ENCODE measurements around the gene NAP1L4.
"Not testable (repeated sequence)": the region's sequence is repeated elsewhere in the genome, so short reads cannot be mapped to it uniquely, and the experiment has no call there.

NAP1L4 gene

DNA sequence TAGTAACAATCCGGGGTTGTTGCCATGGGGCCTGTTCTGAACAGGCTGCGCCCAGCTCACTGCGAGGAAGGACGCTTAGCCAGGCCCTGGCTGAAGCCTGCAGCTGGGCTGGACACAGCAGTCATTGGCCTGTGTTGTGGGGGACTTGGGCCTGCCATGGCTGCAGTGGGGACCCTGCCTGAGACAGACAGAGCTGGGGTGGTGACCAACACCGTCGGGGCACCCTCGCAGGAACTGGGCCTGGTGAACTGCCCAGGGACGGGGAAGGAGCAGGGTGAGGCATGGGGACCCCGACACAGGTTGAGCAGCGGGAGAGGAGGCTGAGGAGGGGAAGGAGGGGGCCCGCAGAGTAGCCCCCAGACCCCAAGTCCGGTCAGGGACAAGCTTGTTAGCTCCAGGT, 71.8 kb downstream of the NAP1L4 start:
- DNase-seq: no peak

DNA sequence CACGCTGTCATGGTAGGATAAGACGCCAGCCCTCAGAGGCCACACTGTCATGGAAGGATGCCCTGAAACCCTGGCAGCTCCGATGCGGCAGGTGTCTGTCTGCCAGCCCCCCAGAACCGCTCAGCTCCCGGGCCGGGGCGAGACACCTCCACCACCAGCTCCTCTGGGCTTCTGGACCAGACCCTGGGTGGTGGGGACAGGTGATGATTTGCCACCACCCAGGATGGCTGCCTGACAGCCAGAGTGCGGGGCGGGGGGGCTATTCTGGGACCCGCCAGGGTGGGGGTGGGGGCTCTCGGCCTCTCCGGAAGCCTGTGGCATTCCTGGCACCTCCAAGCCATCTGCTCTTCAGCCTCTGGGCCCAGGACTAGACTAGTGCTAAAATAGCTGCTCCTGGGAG, 72.3 kb downstream of the NAP1L4 start:
- no peak for DNase-seq

- DNase-seq: no peak
Measured at GRCh38 chr11:2919188-2919587, 72.9 kb downstream of the NAP1L4 start.

GRCh38 chr11:2917842-2918490, 74.2 kb downstream of the NAP1L4 start:
- no peak for DNase-seq

DNA sequence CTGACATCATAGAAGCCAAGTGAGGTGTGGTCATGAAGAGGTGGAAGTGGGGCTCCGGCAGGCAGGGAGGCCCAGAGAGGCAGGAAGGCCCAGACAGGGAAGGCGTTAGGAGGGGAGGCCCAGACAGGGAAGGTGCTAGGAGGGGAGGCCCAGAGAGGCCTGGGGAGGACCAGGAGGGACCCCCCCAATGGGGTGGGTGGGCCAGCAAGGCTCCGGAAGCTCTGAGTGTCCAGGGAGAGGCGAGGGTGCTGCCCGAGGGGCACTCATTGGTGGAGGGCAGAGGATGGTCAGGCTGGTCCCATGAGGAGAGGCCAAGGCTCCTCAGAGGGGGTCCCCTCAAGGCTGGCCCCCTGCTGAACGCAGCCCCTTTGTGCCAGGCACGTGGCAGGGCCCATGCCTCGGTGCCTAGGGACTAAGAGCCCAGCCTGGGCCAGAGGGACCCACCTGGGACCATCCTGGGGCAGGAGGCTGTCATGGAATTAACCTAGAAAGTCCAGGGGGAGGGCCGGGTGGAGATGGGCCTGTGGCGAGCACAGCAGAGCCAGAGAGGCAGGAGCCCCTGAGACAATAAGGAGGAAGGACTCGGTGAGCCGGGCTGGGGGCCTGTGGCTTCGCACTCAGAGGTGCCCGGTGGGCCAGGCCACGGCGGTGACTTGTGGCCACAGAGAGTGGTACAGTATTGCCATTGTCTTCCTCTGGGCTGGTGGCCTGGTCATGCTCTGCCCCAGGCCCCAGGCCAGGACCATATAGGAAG, 75.1 kb downstream of the NAP1L4 start:
- DNase-seq: no peak

DNA sequence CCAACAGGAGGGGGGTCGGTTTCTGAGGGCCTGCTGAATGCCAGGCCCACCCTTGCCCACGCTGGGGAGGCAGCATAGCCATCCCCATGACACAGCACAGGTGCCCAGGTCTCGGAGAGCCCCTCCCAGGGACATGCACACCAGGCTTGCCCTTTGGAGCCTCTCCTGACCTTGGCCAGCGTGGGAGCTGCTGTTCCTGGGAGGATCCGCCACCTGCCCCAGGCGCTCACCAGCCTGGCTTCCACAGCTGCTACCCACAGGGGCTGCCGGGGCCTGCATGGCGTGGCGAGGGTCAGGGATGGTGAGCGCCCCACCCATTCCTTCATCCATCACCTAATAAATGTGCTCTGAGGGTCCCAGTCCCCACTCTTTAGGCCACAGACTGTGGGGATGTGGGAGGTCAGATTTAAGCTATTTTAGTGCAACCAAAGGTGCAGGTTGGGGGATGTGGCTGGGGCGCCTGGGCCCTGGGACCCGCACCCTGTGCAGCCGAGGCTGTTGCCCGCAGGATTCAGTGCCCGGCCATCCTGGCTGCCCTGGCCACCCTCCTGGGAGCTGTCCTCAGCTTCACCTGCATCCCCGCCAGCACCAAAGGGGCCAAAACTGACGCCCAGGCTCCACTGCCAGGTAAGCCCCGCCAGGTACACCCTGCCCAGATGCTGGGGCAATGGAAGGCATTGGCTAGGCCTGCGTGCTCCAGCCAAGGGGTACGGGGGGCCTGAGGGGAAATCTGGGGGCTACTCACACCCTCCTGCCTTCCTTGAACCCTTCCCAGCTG, 75.8 kb downstream of the NAP1L4 start:
- DNase-seq: no peak

- no peak for DNase-seq
Measured at GRCh38 chr11:2915473-2915872, 76.7 kb downstream of the NAP1L4 start.

GRCh38 chr11:2914455-2915195, 77.5 kb downstream of the NAP1L4 start:
- no peak for DNase-seq

DNA sequence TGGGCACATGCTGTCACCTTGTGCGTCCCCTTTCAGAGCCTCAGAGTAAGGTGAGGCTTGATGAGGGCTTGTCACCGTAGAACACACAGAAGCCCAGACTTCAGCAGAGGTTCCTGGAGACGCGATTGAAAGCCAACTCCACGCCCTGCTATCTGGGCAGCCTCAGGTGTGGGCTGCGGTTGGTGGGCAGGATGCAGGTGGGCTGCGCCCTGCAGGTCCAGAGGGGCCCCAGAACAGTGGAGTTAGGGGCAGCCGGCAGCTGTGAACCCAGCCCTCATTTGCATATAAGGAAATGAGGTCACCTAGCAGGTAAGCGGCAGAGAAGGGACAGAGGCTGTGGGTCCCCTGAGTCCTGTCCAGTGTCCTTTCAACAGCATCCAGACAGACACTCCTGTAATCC, 78.4 kb downstream of the NAP1L4 start:
- DNase-seq: no peak

GRCh38 chr11:2913019-2913431, 79.1 kb downstream of the NAP1L4 start:
- DNase-seq: no peak

DNA sequence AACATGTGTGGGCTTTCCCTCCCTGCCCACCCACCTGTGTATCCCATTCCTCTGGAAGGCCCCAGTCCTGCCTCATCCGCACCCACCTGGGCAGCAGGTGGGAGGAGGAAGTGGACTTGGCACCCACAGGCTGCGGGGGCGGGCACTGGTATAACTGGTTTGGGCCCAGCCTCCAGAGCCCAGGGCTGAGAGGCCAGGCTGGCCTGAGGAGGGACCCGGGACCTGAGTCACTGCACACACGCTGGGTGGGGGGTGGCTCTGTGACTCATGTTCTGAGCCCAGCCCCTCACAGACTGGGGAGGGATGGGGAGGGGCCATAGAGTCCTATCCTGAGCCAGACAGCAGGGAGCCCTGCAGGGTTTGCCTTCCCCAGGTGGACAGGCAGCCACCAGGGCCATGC, 79.6 kb downstream of the NAP1L4 start:
- no peak for DNase-seq

- no peak for DNase-seq
Measured at GRCh38 chr11:2911785-2912391, 80.2 kb downstream of the NAP1L4 start.

DNA sequence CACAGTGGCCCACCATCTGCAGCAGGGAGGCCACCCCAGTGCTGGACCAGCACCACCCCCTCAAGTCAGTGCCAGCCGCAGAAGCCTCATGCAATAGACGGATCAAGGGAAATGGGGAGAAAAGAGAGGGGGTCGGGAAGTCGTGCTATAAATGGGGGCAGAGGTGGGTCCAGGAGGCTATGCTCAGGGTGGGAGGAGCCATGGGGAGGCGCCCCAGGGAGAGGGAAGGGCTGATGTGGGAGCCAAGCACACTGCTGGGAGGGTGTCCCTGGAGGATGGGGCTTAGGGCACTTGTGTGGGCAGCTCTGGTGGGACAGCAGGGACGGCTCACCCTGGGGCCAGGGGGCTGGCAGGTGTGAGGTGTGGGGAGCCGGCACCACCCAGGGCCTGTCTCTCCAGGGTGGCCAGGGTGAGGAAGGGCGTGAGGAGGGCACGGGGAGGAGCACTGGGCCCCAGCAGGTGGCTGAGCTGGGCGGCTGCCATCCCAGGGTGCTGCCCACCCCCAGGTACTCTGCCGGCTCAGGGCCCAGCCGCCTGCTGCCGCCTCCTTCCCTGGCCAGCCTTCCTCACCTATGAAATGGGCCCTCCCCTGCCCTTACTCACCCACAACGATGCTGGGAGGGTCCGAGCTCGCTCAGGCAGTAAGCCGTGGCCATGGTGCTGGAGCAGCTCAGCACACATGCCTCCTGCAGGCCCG, 80.9 kb downstream of the NAP1L4 start:
- no peak for DNase-seq

GRCh38 chr11:2910401-2910955, 81.7 kb downstream of the NAP1L4 start:
- DNase-seq: no peak

DNA sequence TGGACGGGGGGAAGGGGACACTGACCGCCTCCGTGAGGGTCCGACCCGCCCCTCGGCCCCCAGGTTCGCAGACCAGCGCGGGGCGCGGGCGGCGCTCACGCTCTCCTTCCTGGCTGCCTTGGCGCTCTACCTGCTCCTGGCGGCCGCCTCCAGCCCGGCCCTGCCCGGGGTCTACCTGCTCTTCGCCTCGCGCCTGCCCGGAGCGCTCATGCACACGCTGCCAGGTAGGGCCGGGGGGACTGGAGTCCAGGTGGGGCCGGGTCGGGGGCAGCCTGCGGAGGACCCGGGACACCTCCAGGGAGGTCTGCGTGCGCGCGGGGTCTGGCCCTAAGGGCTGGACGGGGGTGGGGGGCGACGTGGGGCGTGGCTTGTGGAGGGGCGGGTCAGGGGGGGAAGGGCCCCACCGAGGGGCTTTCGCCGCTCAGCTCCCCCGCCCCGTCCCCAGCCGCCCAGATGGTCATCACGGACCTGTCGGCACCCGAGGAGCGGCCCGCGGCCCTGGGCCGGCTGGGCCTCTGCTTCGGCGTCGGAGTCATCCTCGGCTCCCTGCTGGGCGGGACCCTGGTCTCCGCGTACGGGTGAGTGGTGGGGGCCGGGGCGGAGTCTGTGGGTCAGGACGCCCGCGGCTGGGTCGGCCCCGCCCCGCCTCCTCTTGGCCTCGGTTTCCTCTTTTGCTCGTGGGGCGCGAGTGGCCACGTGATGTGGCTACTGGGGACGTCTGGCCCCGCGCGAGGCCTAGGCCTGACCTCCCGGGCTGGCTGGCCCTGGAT, 82.8 kb downstream of the NAP1L4 start:
- DNase-seq: no peak

- DNase-seq: no peak
Measured at GRCh38 chr11:2908130-2908529, 84.0 kb downstream of the NAP1L4 start.

- DNase-seq: not testable (repeated sequence)
Measured at GRCh38 chr11:2905299-2905698, 86.8 kb downstream of the NAP1L4 start.

DNA sequence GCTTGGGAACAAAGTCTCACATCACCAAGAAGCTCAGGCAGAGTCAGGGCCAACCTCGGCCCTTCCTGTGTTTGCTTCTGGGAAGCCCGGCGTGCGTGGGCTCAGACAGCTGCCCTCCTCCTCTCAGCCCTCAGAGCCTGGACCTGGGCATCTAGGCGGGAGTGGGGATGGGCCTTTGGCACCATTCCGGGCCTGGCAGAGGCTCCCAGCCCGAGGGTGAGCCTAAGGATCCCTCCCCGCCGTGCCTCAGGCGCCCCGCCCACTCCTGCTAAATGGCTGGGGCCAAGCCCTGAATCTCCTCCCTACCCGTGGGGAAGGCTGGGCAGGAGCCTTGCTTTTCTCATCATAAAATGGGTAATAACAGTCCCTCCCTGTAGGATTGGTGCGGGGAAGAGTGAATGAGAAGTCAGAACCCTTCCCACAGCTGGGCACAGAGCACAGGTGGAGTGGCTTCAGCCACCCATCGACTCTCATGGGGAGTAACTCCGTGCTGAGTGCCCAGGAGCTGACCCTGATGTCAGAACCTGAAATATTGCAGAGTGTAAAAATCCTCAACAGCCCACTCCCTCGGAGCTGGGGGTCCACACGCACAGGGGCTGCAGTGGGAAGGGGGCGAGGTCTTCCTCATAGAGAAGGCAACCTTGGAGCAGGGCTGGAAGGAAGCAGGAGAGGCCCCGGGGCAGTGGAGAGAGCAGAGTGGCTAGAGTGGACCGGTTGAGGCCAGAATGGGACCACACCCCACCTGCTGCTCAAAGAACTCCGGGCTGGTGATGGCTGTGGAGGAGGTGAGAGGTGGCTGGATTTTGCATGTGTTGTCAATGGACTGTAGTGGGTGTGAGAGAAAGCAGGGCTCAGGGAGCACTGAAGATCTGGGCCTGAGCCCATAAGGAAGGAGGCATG, 87.7 kb downstream of the NAP1L4 start:
- no peak for DNase-seq

DNA sequence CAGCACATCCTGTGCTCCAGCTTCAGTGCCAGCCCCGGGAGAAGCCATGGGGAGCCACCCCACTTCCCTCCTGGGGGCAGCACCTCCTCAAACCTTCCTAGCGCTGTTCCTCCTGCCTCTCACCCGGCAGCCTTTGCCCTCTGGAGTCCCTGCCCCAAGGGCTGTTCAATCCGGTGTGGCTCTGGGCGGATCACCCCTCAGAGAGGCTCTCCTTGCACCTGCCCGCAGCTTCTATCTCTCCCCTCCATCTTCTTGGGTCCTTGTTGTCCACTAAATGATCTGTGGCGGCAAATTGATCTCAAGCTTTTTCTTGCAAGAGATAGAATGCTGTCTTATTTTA, 88.5 kb downstream of the NAP1L4 start:
- DNase-seq: no peak
